PFSK-1 (cell line): Measurements from ENCODE around the gene RAD23B.

Source experiments
- POLR2AphosphoS5 ChIP-seq: IDR thresholded peaks from 2 replicates; pipeline ENCODE4 v1.6.1; 2012; ENCODE audit warnings: low read depth, mild to moderate bottlenecking, control low read depth, low read length, moderate library complexity
- REST ChIP-seq, 2 experiments: IDR thresholded peaks; 2 replicates each; pipeline versions ENCODE4 v1.6.1 to v1.8.0; 2011 to 2012; ENCODE audit warnings: low read depth in 2 of 2, low read length in 2 of 2, control low read depth in 1 of 2, inconsistent platforms in 1 of 2, mild to moderate bottlenecking in 1 of 2, moderate library complexity in 1 of 2; ENCODE audit not compliant: insufficient read depth in 1 of 2

GRCh38 chr9:107367727-107368502 is 84.8 kb downstream of the RAD23B start:
- no peak for TF ChIP-seq POLR2AphosphoS5
- no peak for TF ChIP-seq REST (IDR thresholded peaks at IDR 0.05; ENCODE audit: insufficient read depth in 1 of 2, low read depth in 2 of 2, low read length in 2 of 2)
